Right lobe of liver (tissue), 6 donors: ENCODE data around the gene PRKN. TPM values are rescaled to one million over a fixed set of nuclear protein-coding genes. Genes with fewer than 3 reads are reported as not detected.

Source experiments
- ATAC-seq, 4 donors: fragments of 200-7000 bp; cut with Tn5 transposase; one replicate each; pipeline ENCODE4 v1.9.1; 2020; ENCODE audit warnings: mild to moderate bottlenecking in 4 of 4, moderate library complexity in 4 of 4
- DNase-seq, 3 donors: peaks; one replicate each; pipeline ENCODE4 v3.0.0-alpha.2; 2020
- H3K27ac ChIP-seq, 3 donors: fragments of 200-600 bp; one replicate each; pipeline ENCODE4 v1.8.0; 2022
- H3K27me3 ChIP-seq, 2 donors: fragments of 200-600 bp; one replicate each; pipeline ENCODE4 v1.8.0; 2022
- H3K36me3 ChIP-seq, 4 donors: fragments of 200-600 bp; sonication (generic) in 1 of 4; one replicate each; pipeline versions ENCODE4 v1.5.1 to v1.8.0; 2017 to 2022; ENCODE audit warnings: control low read depth in 1 of 4
- H3K4me1 ChIP-seq, 4 donors: fragments of 200-600 bp; sonication (generic) in 1 of 4; one replicate each; pipeline versions ENCODE4 v1.5.1 to v1.8.0; 2017 to 2022; ENCODE audit warnings: control low read depth in 1 of 4
- H3K4me3 ChIP-seq, 3 donors: fragments of 200-600 bp; one replicate each; pipeline ENCODE4 v1.8.0; 2022
- H3K9me3 ChIP-seq, 4 donors: fragments of 200-600 bp; sonication (generic) in 1 of 4; one replicate each; pipeline versions ENCODE4 v1.5.1 to v1.8.0; 2017 to 2022; ENCODE audit warnings: control low read depth in 1 of 4
- POLR2A ChIP-seq: fragments of 450-650 bp; IDR thresholded peaks from one replicate; pipeline ENCODE4 v1.6.1; 2017; ENCODE audit warnings: antibody characterized with exemption, mild to moderate bottlenecking
- WGBS: methylation state at CpG from one replicate; pipeline ENCODE4 v1.1.6; 2018; ENCODE audit warnings: low coverage, low lambda C conversion rate; ENCODE audit not compliant: insufficient coverage; ENCODE audit errors: missing lambda C conversion rate; 5-methylcytosine and 5-hydroxymethylcytosine counted together
- intact Hi-C, 2 donors: fragments of 100-400 bp; cut with DNase I; formaldehyde crosslinking; loops; one replicate each; pipeline versions ENCODE4 v1.11.2 to v1.14.1; 2022
- total RNA-seq, 6 experiments: library from RNA; depleted of rRNA in 2 of 6; stranded (reverse); fragments of >200 nt in 2 of 6; fragmentation: NEBNext Ultra II Directional in 3 of 6; extraction: Animal tissue kit (Norgen Biotek cat#: 25700) in 3 of 6; gene quantifications; one replicate each; pipeline versions ENCODE4 v1.1.0 to v1.2.4, GENCODE V29; 2016 to 2023
- TF ChIP-seq, protein P1 (sequence below), 4 donors: fragments of 200-600 bp in 3 of 4; fragments of 450-650 bp in 1 of 4; IDR thresholded peaks; one replicate each; pipeline versions ENCODE4 v1.5.1 to v1.8.0; 2016 to 2022; ENCODE audit warnings: antibody characterized with exemption in 4 of 4, mild to moderate bottlenecking in 2 of 4
- donor health status: DM: no; HTN: yes; CAD: no.
- donor health status: DM: no; HTN: no; CAD: no.
- donor health status: DM: no; HTN: no; CAD: no.
- donor health status: DM: no; HTN: yes; CAD: no.
- donor health status: DM: no; HTN: yes; CAD: no.

Gene PRKN
- total RNA-seq, 6 experiments from 2014 or later = 1.1 to 3.7 (median 2.2) TPM

DNA sequence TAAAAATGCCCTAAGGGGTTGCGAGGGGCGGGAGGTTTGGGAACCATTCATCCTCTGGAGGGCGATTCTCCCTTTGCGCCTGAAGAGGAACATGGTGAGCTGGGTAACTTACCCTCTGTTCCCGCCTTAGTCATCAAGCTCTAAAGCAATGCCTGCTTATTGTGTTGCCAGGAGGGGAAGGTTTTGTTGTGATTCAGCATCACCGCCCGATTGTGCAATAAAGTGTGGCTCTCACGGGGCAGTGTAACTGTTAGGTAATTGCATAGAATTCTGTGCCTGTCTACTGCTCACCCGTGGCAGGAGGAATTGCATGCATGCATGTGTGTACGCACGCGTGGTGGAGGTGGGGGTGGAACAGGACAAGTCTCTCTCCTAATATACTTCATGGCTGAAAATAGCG, 1358.2 kb downstream of the PRKN start:
- intact Hi-C loops = no loop called here
- no peak overlapping the region for H3K4me3 ChIP-seq
- DNase-seq (no peak), ATAC-seq (peak in 1 of 4 donors; percentile 58)
- H3K9me3 ChIP-seq = no peaks in the 10 kb centered on the region
- WGBS = 71% methylated on average over 13 of the region's 13 CpGs
- H3K27me3 ChIP-seq = no peaks in the 10 kb centered on the region
- no peaks in the 10 kb centered on the region for H3K36me3 ChIP-seq
- no peaks in the 10 kb centered on the region for H3K4me1 ChIP-seq
- TF ChIP-seq, protein P1, sequence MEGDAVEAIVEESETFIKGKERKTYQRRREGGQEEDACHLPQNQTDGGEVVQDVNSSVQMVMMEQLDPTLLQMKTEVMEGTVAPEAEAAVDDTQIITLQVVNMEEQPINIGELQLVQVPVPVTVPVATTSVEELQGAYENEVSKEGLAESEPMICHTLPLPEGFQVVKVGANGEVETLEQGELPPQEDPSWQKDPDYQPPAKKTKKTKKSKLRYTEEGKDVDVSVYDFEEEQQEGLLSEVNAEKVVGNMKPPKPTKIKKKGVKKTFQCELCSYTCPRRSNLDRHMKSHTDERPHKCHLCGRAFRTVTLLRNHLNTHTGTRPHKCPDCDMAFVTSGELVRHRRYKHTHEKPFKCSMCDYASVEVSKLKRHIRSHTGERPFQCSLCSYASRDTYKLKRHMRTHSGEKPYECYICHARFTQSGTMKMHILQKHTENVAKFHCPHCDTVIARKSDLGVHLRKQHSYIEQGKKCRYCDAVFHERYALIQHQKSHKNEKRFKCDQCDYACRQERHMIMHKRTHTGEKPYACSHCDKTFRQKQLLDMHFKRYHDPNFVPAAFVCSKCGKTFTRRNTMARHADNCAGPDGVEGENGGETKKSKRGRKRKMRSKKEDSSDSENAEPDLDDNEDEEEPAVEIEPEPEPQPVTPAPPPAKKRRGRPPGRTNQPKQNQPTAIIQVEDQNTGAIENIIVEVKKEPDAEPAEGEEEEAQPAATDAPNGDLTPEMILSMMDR (IDR thresholded peaks at IDR 0.05) = no peak
- TF ChIP-seq POLR2A = no peak
- no peak overlapping the region for H3K27ac ChIP-seq

- Histone ChIP-seq H3K4me1 (no peaks in the 10 kb centered on the region), H3K4me3 (no peak overlapping the region), H3K27me3 (no peaks in the 10 kb centered on the region), H3K9me3 (peaks cover 0 to 3% (median 0%) of the 10 kb centered on the region in 4 donors), H3K36me3 (no peaks in the 10 kb centered on the region), H3K27ac (no peak overlapping the region)
- WGBS = 95% methylated on average over 5 of the region's 7 CpGs
- intact Hi-C loops = no loop called here
- DNase-seq = no peak
- ATAC-seq = no peak
- TF ChIP-seq, protein P1 (IDR thresholded peaks at IDR 0.05) = no peak
- no peak for TF ChIP-seq POLR2A
Observed at GRCh38 chr6:161368514-161368913, 1359.1 kb downstream of the PRKN start.

DNA sequence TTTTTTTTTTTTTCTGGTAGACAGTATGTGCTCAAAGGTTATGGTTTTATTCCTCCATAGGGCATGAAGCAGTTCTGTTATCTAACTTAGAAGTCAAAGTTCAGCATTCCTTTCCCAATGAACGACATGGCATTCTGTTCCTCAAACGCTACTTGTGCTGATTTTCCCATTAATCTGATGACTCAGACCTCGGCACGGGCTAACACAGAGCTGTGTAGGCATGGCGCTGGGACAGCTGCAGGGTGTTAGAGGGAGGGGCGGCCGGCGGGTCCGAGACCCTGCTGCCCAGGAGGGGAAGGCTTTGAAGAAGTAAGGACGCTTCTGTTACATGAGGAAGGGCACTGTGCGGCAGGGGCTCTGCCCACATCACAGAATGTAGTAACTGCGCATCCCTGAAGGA, 1360.1 kb downstream of the PRKN start:
- no peak for ATAC-seq
- Histone ChIP-seq H3K27ac (no peak overlapping the region), H3K4me1 (no peaks in the 10 kb centered on the region), H3K36me3 (no peaks in the 10 kb centered on the region), H3K4me3 (no peak overlapping the region), H3K9me3 (peaks cover 0 to 4% (median 0%) of the 10 kb centered on the region in 4 donors), H3K27me3 (no peaks in the 10 kb centered on the region)
- TF ChIP-seq, protein P1 (IDR thresholded peaks at IDR 0.05) = no peak
- TF ChIP-seq POLR2A = no peak
- 17% methylated on average over 2 of the region's 12 CpGs for WGBS
- intact Hi-C loops = no loop called here
- DNase-seq = no peak

DNA sequence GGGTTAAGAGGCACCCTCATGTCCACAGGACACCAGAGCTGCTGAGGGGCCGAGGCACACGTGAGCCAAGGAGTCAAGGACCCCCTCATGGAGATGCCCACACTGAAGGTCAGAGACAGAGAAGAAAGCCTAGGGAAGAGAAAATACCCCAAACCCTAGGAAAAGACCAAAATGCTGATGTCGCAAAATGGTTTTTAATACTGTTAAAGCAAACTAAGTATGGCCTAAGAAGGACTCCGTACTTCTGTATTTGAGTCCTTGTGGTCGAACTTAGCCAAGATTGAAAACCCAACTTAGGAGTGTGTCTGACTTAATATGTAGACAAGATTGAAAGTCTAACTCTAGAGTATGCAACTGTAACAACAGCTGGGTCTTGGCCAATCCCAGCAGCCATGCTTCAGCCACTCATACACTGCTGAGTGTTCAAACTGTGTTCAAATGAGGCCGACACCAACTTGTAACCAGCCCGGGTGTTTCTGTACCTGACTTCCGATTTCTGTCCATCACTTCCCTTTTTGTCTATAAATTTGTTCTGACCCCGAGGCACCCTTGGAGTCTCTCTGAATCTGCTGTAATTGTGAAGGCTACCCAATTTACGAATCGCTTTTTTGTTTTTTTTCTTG, 1361.2 kb downstream of the PRKN start:
- WGBS = 67% methylated on average over 10 of the region's 11 CpGs
- intact Hi-C loops = no loop called here
- no peak overlapping the region for H3K27ac ChIP-seq
- no peaks in the 10 kb centered on the region for H3K27me3 ChIP-seq
- no peaks in the 10 kb centered on the region for H3K36me3 ChIP-seq
- no peak for ATAC-seq
- no peak for DNase-seq
- no peak overlapping the region for H3K4me3 ChIP-seq
- peaks cover 0 to 4% (median 0%) of the 10 kb centered on the region in 4 donors for H3K9me3 ChIP-seq
- H3K4me1 ChIP-seq = no peaks in the 10 kb centered on the region
- TF ChIP-seq, protein P1 (IDR thresholded peaks at IDR 0.05) = no peak
- TF ChIP-seq POLR2A = no peak
